WTC11 (cell line): Measurements from ENCODE around the gene GANAB. TPM values are rescaled to one million over a fixed set of nuclear protein-coding genes. Genes with fewer than 3 reads are reported as not detected.

Experiments used
- ATAC-seq: fragments of 200-7000 bp; cut with Tn5 transposase; 2 replicates; pipeline ENCODE4 v1.10.0; 2021; ENCODE audit warnings: mild to moderate bottlenecking, moderate library complexity
- CTCF ChIA-PET: fragments of 300-600 bp; sonication (Branson Sonifier 250); formaldehyde crosslinking; loops from one replicate; lab custom pipeline; 2021; ENCODE audit warnings: antibody characterized with exemption; lab: Charles Lee
- POLR2A ChIA-PET: fragments of 350-600 bp; sonication (Branson Sonifier 250); formaldehyde crosslinking; loops from one replicate; lab custom pipeline; 2021; ENCODE audit warnings: antibody characterized with exemption; lab: Charles Lee
- DNase-seq: peaks from one replicate; pipeline ENCODE4 v3.0.0; 2021; ENCODE audit warnings: low spot score
- H3K27ac Mint-ChIP-seq: 2 replicates; pipeline ENCODE4 v1.8.0; 2021; ENCODE audit warnings: mixed read lengths
- H3K27me3 Mint-ChIP-seq: 2 replicates; pipeline ENCODE4 v1.8.0; 2021; ENCODE audit warnings: low read depth, mild to moderate bottlenecking, moderate library complexity, mixed read lengths
- H3K36me3 Mint-ChIP-seq: 2 replicates; pipeline ENCODE4 v1.8.0; 2021; ENCODE audit warnings: mixed read lengths
- H3K4me1 Mint-ChIP-seq: 2 replicates; pipeline ENCODE4 v1.8.0; 2022; ENCODE audit warnings: mixed read lengths
- H3K4me3 Mint-ChIP-seq: 2 replicates; pipeline ENCODE4 v1.8.0; 2021; ENCODE audit warnings: mild to moderate bottlenecking, moderate library complexity, mixed read lengths
- H3K9me3 Mint-ChIP-seq: 2 replicates; pipeline ENCODE4 v1.8.0; 2021; ENCODE audit warnings: mixed read lengths
- ATF2 ChIP-seq: sonication (generic); formaldehyde crosslinking; IDR thresholded peaks from 2 replicates; pipeline ENCODE4 v1.8.1; 2022; ENCODE audit warnings: low read depth, missing genetic modification reagents, borderline replicate concordance
- ATF6 ChIP-seq: sonication (generic); formaldehyde crosslinking; IDR thresholded peaks from 2 replicates; pipeline ENCODE4 v1.8.1; 2023; ENCODE audit warnings: mild to moderate bottlenecking, missing genetic modification reagents
- CBFB ChIP-seq: sonication (generic); formaldehyde crosslinking; IDR thresholded peaks from 2 replicates; pipeline ENCODE4 v1.8.1; 2022; ENCODE audit warnings: mild to moderate bottlenecking, low read depth, missing genetic modification reagents
- FOXK1 ChIP-seq: sonication (generic); formaldehyde crosslinking; IDR thresholded peaks from 2 replicates; pipeline ENCODE4 v1.8.0; 2022; ENCODE audit warnings: mild to moderate bottlenecking, moderate library complexity, missing genetic modification reagents
- GTF2I ChIP-seq: fragments of 250-450 bp; sonication (Bioruptor Pico); conservative IDR thresholded peaks from 2 replicates; pipeline ENCODE4 v1.4.0; 2021; ENCODE audit warnings: mild to moderate bottlenecking
- IRF2 ChIP-seq: sonication (generic); formaldehyde crosslinking; IDR thresholded peaks from 2 replicates; pipeline ENCODE4 v1.8.0; 2022; ENCODE audit warnings: low read depth, missing genetic modification reagents, borderline replicate concordance
- MXD4 ChIP-seq: fragments of 250-450 bp; sonication (Bioruptor Pico); IDR thresholded peaks from 2 replicates; pipeline ENCODE4 v1.8.0; 2021; ENCODE audit warnings: mild to moderate bottlenecking, moderate library complexity, borderline replicate concordance
- NFYB ChIP-seq: sonication (generic); formaldehyde crosslinking; conservative IDR thresholded peaks from 2 replicates; pipeline ENCODE4 v1.8.0; 2022; ENCODE audit warnings: low read depth, missing genetic modification reagents
- NR1H2 ChIP-seq: sonication (generic); formaldehyde crosslinking; IDR thresholded peaks from 2 replicates; pipeline ENCODE4 v1.9.0; 2021; ENCODE audit warnings: mild to moderate bottlenecking, moderate library complexity, missing genetic modification reagents
- OVOL2 ChIP-seq: fragments of 250-450 bp; sonication (Bioruptor Pico); IDR thresholded peaks from 2 replicates; pipeline ENCODE4 v1.9.0; 2021; ENCODE audit warnings: mild to moderate bottlenecking, borderline replicate concordance
- SMAD4 ChIP-seq: sonication (generic); formaldehyde crosslinking; IDR thresholded peaks from 2 replicates; pipeline ENCODE4 v1.8.0; 2022; ENCODE audit warnings: mild to moderate bottlenecking, missing genetic modification reagents
- SP1 ChIP-seq: sonication (generic); formaldehyde crosslinking; conservative IDR thresholded peaks from 2 replicates; pipeline ENCODE4 v1.8.1; 2022; ENCODE audit warnings: missing genetic modification reagents
- ZNF416 ChIP-seq: fragments of 250-450 bp; sonication (Bioruptor Pico); IDR thresholded peaks from 2 replicates; pipeline ENCODE4 v1.9.0; 2021; ENCODE audit warnings: mild to moderate bottlenecking, inconsistent platforms
- ZNF532 ChIP-seq: fragments of 250-450 bp; sonication (Bioruptor Pico); IDR thresholded peaks from 2 replicates; pipeline ENCODE4 v1.9.0; 2021; ENCODE audit warnings: mild to moderate bottlenecking, borderline replicate concordance
- total RNA-seq: library from RNA; stranded (reverse); gene quantifications from 3 replicates; pipeline ENCODE4 v1.2.3, GENCODE V29; 2021
- TF ChIP-seq, protein P1 (sequence below): sonication (generic); formaldehyde crosslinking; conservative IDR thresholded peaks from 2 replicates; pipeline ENCODE4 v1.8.1; 2023; ENCODE audit warnings: mild to moderate bottlenecking, low read depth, missing genetic modification reagents, moderate library complexity
- TF ChIP-seq, protein P2 (sequence below): sonication (generic); formaldehyde crosslinking; IDR thresholded peaks from 2 replicates; pipeline ENCODE4 v1.8.1; 2023; ENCODE audit warnings: mild to moderate bottlenecking, moderate library complexity, missing genetic modification reagents
- TF ChIP-seq, protein P3 (sequence below): sonication (generic); formaldehyde crosslinking; IDR thresholded peaks from 2 replicates; pipeline ENCODE4 v1.8.0; 2022; ENCODE audit warnings: missing genetic modification reagents
- TF ChIP-seq, protein P4 (sequence below): sonication (generic); formaldehyde crosslinking; IDR thresholded peaks from 2 replicates; pipeline ENCODE4 v1.8.1; 2023; ENCODE audit warnings: mild to moderate bottlenecking, missing genetic modification reagents

The GANAB gene
- total RNA-seq, 1 experiment from 2014 or later, result 327 TPM

DNA sequence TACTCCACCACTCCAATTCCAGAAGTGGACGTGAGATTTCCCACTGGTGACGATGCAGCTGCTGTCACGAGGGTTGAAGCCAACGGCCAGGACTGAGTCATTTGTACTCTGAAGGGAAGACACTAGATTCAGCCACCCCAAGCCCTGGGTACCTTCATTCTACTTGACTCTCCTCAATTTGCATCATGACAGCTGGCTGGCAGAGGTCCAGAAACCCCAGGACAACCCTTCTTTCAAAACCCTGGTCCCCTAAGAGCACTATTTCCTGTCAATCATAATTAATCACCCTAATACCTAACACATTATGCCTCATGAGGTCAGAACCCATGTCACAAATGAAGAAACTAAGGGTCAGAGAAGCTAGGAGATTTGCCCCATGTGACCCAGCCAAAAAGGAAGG, 38.7 kb downstream of the GANAB start:
- TF ChIP-seq SMAD4 (CRISPR knock-in tag) (no peak), ATF2 (CRISPR knock-in tag) (no peak), ZNF532 (CRISPR knock-in tag) (no peak), ZNF416 (CRISPR knock-in tag) (no peak), CBFB (CRISPR knock-in tag) (no peak), IRF2 (CRISPR knock-in tag) (no peak), SP1 (CRISPR knock-in tag) (no peak), FOXK1 (no peak), NFYB (CRISPR knock-in tag) (no peak), GTF2I (CRISPR knock-in tag) (no peak), MXD4 (CRISPR knock-in tag) (no peak), NR1H2 (no peak)
- TF ChIP-seq, protein P1, sequence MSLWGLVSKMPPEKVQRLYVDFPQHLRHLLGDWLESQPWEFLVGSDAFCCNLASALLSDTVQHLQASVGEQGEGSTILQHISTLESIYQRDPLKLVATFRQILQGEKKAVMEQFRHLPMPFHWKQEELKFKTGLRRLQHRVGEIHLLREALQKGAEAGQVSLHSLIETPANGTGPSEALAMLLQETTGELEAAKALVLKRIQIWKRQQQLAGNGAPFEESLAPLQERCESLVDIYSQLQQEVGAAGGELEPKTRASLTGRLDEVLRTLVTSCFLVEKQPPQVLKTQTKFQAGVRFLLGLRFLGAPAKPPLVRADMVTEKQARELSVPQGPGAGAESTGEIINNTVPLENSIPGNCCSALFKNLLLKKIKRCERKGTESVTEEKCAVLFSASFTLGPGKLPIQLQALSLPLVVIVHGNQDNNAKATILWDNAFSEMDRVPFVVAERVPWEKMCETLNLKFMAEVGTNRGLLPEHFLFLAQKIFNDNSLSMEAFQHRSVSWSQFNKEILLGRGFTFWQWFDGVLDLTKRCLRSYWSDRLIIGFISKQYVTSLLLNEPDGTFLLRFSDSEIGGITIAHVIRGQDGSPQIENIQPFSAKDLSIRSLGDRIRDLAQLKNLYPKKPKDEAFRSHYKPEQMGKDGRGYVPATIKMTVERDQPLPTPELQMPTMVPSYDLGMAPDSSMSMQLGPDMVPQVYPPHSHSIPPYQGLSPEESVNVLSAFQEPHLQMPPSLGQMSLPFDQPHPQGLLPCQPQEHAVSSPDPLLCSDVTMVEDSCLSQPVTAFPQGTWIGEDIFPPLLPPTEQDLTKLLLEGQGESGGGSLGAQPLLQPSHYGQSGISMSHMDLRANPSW, result no peak
- TF ChIP-seq, protein P2, sequence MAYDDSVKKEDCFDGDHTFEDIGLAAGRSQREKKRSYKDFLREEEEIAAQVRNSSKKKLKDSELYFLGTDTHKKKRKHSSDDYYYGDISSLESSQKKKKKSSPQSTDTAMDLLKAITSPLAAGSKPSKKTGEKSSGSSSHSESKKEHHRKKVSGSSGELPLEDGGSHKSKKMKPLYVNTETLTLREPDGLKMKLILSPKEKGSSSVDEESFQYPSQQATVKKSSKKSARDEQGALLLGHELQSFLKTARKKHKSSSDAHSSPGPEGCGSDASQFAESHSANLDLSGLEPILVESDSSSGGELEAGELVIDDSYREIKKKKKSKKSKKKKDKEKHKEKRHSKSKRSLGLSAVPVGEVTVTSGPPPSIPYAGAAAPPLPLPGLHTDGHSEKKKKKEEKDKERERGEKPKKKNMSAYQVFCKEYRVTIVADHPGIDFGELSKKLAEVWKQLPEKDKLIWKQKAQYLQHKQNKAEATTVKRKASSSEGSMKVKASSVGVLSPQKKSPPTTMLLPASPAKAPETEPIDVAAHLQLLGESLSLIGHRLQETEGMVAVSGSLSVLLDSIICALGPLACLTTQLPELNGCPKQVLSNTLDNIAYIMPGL, result no peak
- ChIA-PET CTCF (interaction anchor here (0.6 to 8.9 kb wide), 3 partner anchors 8 to 15 kb away, joined by 3 to 74 read pairs (median 6); partner anchors contain the start of genes B3GAT3 and TUT1), POLR2A (no interaction called here)
- peaks cover 30% of the 10 kb centered on the region for H3K27me3 Mint-ChIP-seq
- peak overlapping the region; percentile 92 for H3K27ac Mint-ChIP-seq
- H3K4me1 Mint-ChIP-seq, result peaks cover 57% of the 10 kb centered on the region
- no peak for DNase-seq
- H3K9me3 Mint-ChIP-seq, result no peaks in the 10 kb centered on the region
- no peak for ATAC-seq
- H3K36me3 Mint-ChIP-seq, result peaks cover 8% of the 10 kb centered on the region
- no peak overlapping the region for H3K4me3 Mint-ChIP-seq

DNA sequence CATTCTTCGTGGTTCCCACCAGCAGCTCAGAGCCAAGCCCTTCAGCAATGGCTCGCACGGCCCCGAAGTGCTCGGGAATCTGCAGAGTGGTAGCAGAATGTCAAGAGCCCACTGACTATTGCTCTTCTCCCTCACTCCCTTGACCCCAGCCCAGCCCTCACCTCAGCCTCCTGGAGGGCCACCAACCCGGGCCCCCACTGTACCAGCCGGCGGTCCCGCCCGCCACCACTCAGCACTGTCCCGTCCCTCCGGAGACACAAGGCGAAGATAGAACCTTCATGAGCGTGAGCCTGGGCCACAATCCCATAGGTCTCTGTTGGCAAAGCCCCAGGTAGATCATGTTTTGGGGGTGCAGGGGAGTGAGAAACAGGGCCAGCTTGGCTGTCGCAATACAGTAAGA, 40.5 kb downstream of the GANAB start:
- peaks cover 8% of the 10 kb centered on the region for H3K36me3 Mint-ChIP-seq
- H3K4me3 Mint-ChIP-seq, result no peak overlapping the region
- no peak for DNase-seq
- no peaks in the 10 kb centered on the region for H3K9me3 Mint-ChIP-seq
- peaks cover 31% of the 10 kb centered on the region for H3K27me3 Mint-ChIP-seq
- no peak for ATAC-seq
- CTCF ChIA-PET, result interaction anchor here (8.9 kb wide), 1 partner anchor 13 kb away, joined by 74 read pairs; the partner anchor contains the start of gene TUT1
- POLR2A ChIA-PET, result interaction anchor here (0.7 to 2.2 kb wide), 3 partner anchors 14 to 155 kb away, joined by 3 to 9 read pairs (median 8); partner anchors contain the start of genes B3GAT3, POLR2G and TUT1
- peak overlapping the region; percentile 72; the same call in 1 of the 2 replicates for H3K27ac Mint-ChIP-seq
- H3K4me1 Mint-ChIP-seq, result peaks cover 48% of the 10 kb centered on the region
- TF ChIP-seq ATF6 (CRISPR knock-in tag) (no peak), OVOL2 (CRISPR knock-in tag) (no peak)
- TF ChIP-seq, protein P3, sequence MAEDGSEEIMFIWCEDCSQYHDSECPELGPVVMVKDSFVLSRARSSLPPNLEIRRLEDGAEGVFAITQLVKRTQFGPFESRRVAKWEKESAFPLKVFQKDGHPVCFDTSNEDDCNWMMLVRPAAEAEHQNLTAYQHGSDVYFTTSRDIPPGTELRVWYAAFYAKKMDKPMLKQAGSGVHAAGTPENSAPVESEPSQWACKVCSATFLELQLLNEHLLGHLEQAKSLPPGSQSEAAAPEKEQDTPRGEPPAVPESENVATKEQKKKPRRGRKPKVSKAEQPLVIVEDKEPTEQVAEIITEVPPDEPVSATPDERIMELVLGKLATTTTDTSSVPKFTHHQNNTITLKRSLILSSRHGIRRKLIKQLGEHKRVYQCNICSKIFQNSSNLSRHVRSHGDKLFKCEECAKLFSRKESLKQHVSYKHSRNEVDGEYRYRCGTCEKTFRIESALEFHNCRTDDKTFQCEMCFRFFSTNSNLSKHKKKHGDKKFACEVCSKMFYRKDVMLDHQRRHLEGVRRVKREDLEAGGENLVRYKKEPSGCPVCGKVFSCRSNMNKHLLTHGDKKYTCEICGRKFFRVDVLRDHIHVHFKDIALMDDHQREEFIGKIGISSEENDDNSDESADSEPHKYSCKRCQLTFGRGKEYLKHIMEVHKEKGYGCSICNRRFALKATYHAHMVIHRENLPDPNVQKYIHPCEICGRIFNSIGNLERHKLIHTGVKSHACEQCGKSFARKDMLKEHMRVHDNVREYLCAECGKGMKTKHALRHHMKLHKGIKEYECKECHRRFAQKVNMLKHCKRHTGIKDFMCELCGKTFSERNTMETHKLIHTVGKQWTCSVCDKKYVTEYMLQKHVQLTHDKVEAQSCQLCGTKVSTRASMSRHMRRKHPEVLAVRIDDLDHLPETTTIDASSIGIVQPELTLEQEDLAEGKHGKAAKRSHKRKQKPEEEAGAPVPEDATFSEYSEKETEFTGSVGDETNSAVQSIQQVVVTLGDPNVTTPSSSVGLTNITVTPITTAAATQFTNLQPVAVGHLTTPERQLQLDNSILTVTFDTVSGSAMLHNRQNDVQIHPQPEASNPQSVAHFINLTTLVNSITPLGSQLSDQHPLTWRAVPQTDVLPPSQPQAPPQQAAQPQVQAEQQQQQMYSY (CRISPR knock-in tag), result no peak
- TF ChIP-seq, protein P4, sequence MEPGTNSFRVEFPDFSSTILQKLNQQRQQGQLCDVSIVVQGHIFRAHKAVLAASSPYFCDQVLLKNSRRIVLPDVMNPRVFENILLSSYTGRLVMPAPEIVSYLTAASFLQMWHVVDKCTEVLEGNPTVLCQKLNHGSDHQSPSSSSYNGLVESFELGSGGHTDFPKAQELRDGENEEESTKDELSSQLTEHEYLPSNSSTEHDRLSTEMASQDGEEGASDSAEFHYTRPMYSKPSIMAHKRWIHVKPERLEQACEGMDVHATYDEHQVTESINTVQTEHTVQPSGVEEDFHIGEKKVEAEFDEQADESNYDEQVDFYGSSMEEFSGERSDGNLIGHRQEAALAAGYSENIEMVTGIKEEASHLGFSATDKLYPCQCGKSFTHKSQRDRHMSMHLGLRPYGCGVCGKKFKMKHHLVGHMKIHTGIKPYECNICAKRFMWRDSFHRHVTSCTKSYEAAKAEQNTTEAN (CRISPR knock-in tag), result no peak
